Mesenchymal stem cell (in vitro differentiated cells and primary cell): Measurements from ENCODE around the gene SUN2.

Source experiments
- DNase-seq: peaks from one replicate; pipeline ENCODE4 v3.0.0-alpha.2; 2013
- H2AFZ ChIP-seq: one replicate; pipeline ENCODE4 v1.6.1; 2013; ENCODE audit warnings: low read depth, mild to moderate bottlenecking, control low read depth, inconsistent platforms, low read length, moderate library complexity
- H2AK5ac ChIP-seq: 2 replicates; pipeline ENCODE4 v1.6.1; 2013; ENCODE audit warnings: low read length, moderate library complexity, mild to moderate bottlenecking, inconsistent platforms; ENCODE audit not compliant: severe bottlenecking
- H2BK120ac ChIP-seq: one replicate; pipeline ENCODE4 v1.6.1; 2013; ENCODE audit warnings: low read depth, mild to moderate bottlenecking, inconsistent platforms, low read length, moderate library complexity
- H2BK12ac ChIP-seq, 2 experiments: one replicate each; pipeline ENCODE4 v1.6.1; 2013; ENCODE audit warnings: inconsistent platforms in 2 of 2, low read length in 2 of 2, mild to moderate bottlenecking in 2 of 2, moderate library complexity in 2 of 2, control low read depth in 1 of 2
- H2BK15ac ChIP-seq: one replicate; pipeline ENCODE4 v1.6.1; 2013; ENCODE audit warnings: mild to moderate bottlenecking, low read depth, inconsistent platforms; ENCODE audit not compliant: poor library complexity, severe bottlenecking
- H2BK5ac ChIP-seq: 2 replicates; pipeline ENCODE4 v1.6.1; 2013; ENCODE audit warnings: low read depth, mild to moderate bottlenecking, low read length, control low read depth, inconsistent platforms; ENCODE audit not compliant: poor library complexity, severe bottlenecking
- H3K14ac ChIP-seq, 2 experiments: one replicate each; pipeline ENCODE4 v1.6.1; 2013; ENCODE audit warnings: inconsistent platforms in 2 of 2, low read length in 2 of 2, control low read depth in 1 of 2, mild to moderate bottlenecking in 1 of 2, moderate library complexity in 1 of 2
- H3K18ac ChIP-seq, 2 experiments: one replicate each; pipeline ENCODE4 v1.6.1; 2013; ENCODE audit warnings: inconsistent platforms in 2 of 2, low read length in 2 of 2, control low read depth in 1 of 2, low read depth in 1 of 2, mild to moderate bottlenecking in 1 of 2
- H3K23ac ChIP-seq, 2 experiments: one replicate each; pipeline ENCODE4 v1.6.1; 2013; ENCODE audit warnings: inconsistent platforms in 2 of 2, low read length in 2 of 2, mild to moderate bottlenecking in 2 of 2, moderate library complexity in 2 of 2, control low read depth in 1 of 2
- H3K27ac ChIP-seq: 2 replicates; pipeline ENCODE4 v1.5.1; 2013; ENCODE audit warnings: mild to moderate bottlenecking, moderate library complexity, low read length, control low read depth, inconsistent platforms; ENCODE audit not compliant: poor library complexity, severe bottlenecking
- H3K27me3 ChIP-seq, 2 experiments: 2 replicates each; pipeline versions ENCODE4 v1.6.1 to v1.7.0; 2013; ENCODE audit warnings: low read length in 2 of 2, mild to moderate bottlenecking in 2 of 2, moderate library complexity in 2 of 2, control low read depth in 1 of 2, inconsistent platforms in 1 of 2; ENCODE audit not compliant: control insufficient read depth in 1 of 2, insufficient read depth in 1 of 2
- H3K36me3 ChIP-seq, 2 experiments: 2 replicates each; pipeline versions ENCODE4 v1.6.1 to v1.7.0; 2013; ENCODE audit warnings: low read length in 2 of 2, control low read depth in 1 of 2, inconsistent platforms in 1 of 2, low read depth in 1 of 2, mild to moderate bottlenecking in 1 of 2; ENCODE audit not compliant: insufficient read depth in 2 of 2, control insufficient read depth in 1 of 2
- H3K4ac ChIP-seq, 2 experiments: one replicate each; pipeline ENCODE4 v1.6.1; 2013; ENCODE audit warnings: inconsistent platforms in 2 of 2, low read length in 2 of 2, mild to moderate bottlenecking in 2 of 2, moderate library complexity in 2 of 2, control low read depth in 1 of 2, low read depth in 1 of 2
- H3K4me1 ChIP-seq: 2 replicates; pipeline ENCODE4 v1.6.1; 2013; ENCODE audit warnings: low read depth, low read length, control low read depth; ENCODE audit not compliant: control insufficient read depth, insufficient read depth
- H3K4me2 ChIP-seq: 2 replicates; pipeline ENCODE4 v1.6.1; 2013; ENCODE audit warnings: low read length, mild to moderate bottlenecking, inconsistent platforms; ENCODE audit not compliant: poor library complexity, severe bottlenecking
- H3K4me3 ChIP-seq, 2 experiments: 2 replicates each; pipeline versions ENCODE4 v1.5.1 to v1.7.0; 2013; ENCODE audit warnings: low read length in 2 of 2, mild to moderate bottlenecking in 2 of 2, control low read depth in 1 of 2, low read depth in 1 of 2; ENCODE audit not compliant: insufficient read depth in 1 of 2
- H3K79me1 ChIP-seq: replicated peaks from 2 replicates; pipeline ENCODE4 v1.6.1; 2013; ENCODE audit warnings: mild to moderate bottlenecking, control low read depth, low read length, inconsistent platforms; ENCODE audit not compliant: poor library complexity, severe bottlenecking
- H3K9ac ChIP-seq: 2 replicates; pipeline ENCODE4 v1.7.0; 2013; ENCODE audit warnings: mild to moderate bottlenecking, low read length, moderate library complexity
- H3K9me3 ChIP-seq: 2 replicates; pipeline ENCODE4 v1.7.0; 2013; ENCODE audit warnings: mild to moderate bottlenecking, low read length; ENCODE audit not compliant: control insufficient read depth
- H4K8ac ChIP-seq: one replicate; pipeline ENCODE4 v1.6.1; 2013; ENCODE audit warnings: inconsistent platforms, mild to moderate bottlenecking, low read length, moderate library complexity
- H4K91ac ChIP-seq: one replicate; pipeline ENCODE4 v1.6.1; 2013; ENCODE audit warnings: mild to moderate bottlenecking, low read length, inconsistent platforms
- WGBS: methylation state at CpG from one replicate; pipeline ENCODE4 v1.1.7; 2013; ENCODE audit warnings: mixed read lengths; 5-methylcytosine and 5-hydroxymethylcytosine counted together

Gene SUN2

DNA sequence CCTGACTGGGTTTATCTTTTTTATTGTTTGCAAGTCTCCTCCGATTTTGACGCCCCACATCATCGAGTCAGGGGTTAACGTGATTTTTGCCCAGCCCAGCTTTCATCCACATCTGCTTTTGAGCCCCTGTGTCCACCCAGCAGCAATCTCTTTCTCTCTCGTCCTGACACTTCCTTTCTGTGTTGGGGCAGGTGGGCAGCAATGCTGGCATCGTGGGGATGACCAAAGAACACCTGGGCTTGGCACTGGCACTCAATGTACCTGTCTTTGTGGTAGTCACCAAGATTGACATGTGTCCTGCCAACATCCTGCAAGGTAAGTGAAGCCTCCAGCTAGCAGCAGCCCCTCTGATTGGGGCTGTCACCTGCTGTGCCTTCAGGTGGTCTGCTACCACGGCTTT, 34.2 kb downstream of the SUN2 start:
- peaks cover 11% of the 10 kb centered on the region for H3K4me1 ChIP-seq
- H3K27ac ChIP-seq = no peak overlapping the region
- H2AK5ac ChIP-seq = no peak overlapping the region
- H3K79me1 ChIP-seq = peaks cover 27% of the 10 kb centered on the region
- no peak overlapping the region for H2BK120ac ChIP-seq
- H3K36me3 ChIP-seq = peaks cover 48 to 76% of the 10 kb centered on the region in 2 experiments
- no peak overlapping the region for H3K4ac ChIP-seq
- no peaks in the 10 kb centered on the region for H3K9me3 ChIP-seq
- no peak overlapping the region for H3K4me2 ChIP-seq
- 96% methylated on average over 6 of the region's 7 CpGs for WGBS
- no peak overlapping the region for H2AFZ ChIP-seq
- no peak overlapping the region for H3K4me3 ChIP-seq
- no peak overlapping the region for H4K91ac ChIP-seq
- no peak overlapping the region for H2BK5ac ChIP-seq
- H4K8ac ChIP-seq = no peak overlapping the region
- H3K27me3 ChIP-seq = no peaks in the 10 kb centered on the region
- no peak overlapping the region for H3K18ac ChIP-seq
- H2BK12ac ChIP-seq = peak overlapping the region in 1 of 2 experiments; percentile 11
- no peak for DNase-seq
- H3K23ac ChIP-seq = no peak overlapping the region
- no peak overlapping the region for H3K14ac ChIP-seq
- H2BK15ac ChIP-seq = no peak overlapping the region
- no peak overlapping the region for H3K9ac ChIP-seq

DNA sequence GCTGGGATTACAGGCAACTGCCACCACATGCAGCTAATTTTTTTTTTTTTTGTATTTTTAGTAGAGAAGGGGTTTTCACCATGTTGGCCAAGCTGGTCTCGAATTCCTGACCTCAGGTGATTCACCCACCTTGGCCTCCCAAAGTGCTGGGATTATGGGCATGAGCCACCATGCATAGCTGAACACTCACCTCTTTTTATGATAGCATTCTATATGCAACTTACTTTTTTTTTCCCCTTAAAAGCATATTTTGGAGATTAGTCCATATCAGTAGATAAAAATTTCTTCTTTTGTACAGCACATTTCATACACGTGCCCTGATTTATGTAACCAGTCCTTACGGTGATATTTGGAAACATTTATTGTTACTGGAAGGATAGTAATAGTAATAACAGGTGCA, 35.4 kb downstream of the SUN2 start:
- Histone ChIP-seq H2BK5ac (no peak overlapping the region), H3K4me3 (no peak overlapping the region), H4K91ac (no peak overlapping the region), H2BK15ac (no peak overlapping the region), H2AK5ac (no peak overlapping the region), H3K18ac (no peak overlapping the region), H3K4ac (no peak overlapping the region), H3K36me3 (peaks cover 46 to 75% of the 10 kb centered on the region in 2 experiments), H3K9ac (no peak overlapping the region), H4K8ac (no peak overlapping the region), H3K79me1 (peaks cover 32% of the 10 kb centered on the region), H3K4me1 (peaks cover 11% of the 10 kb centered on the region), H3K4me2 (no peak overlapping the region), H3K9me3 (no peaks in the 10 kb centered on the region), H2BK12ac (no peak overlapping the region), H3K14ac (no peak overlapping the region), H2BK120ac (no peak overlapping the region), H3K23ac (no peak overlapping the region), H2AFZ (no peak overlapping the region), H3K27ac (peak overlapping the region; percentile 15), H3K27me3 (no peaks in the 10 kb centered on the region)
- 100% methylated on average over 3 of the region's 3 CpGs for WGBS
- no peak for DNase-seq

DNA sequence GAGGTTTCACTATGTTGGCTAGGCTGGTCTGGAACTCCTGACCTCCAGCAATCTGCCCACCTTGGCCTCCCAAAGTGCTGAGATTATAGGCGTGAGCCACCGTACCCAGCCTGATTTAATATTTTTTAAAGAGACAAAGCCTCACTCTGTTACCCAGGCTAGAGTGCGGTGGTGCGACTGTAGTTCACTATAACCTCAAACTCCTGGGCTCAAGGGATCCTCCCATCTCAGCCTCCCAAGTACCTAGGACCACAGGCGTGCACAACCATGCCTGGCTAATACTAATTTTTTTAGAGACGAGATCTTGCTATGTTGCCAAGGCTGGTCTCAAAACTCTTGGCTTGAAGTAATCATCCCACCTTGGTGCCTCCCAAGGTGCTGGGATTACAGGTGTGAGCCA, 36.6 kb downstream of the SUN2 start:
- peak overlapping the region; percentile 44 for H2AK5ac ChIP-seq
- H2BK15ac ChIP-seq = no peak overlapping the region
- H2AFZ ChIP-seq = no peak overlapping the region
- no peaks in the 10 kb centered on the region for H3K27me3 ChIP-seq
- H4K8ac ChIP-seq = no peak overlapping the region
- 98% methylated on average over 6 of the region's 6 CpGs for WGBS
- no peak overlapping the region for H2BK120ac ChIP-seq
- peaks cover 44 to 67% of the 10 kb centered on the region in 2 experiments for H3K36me3 ChIP-seq
- H3K9ac ChIP-seq = no peak overlapping the region
- no peak for DNase-seq
- H3K23ac ChIP-seq = no peak overlapping the region
- H3K14ac ChIP-seq = no peak overlapping the region
- H3K4me3 ChIP-seq = no peak overlapping the region
- no peak overlapping the region for H3K4me2 ChIP-seq
- H3K4me1 ChIP-seq = peaks cover 15% of the 10 kb centered on the region
- no peak overlapping the region for H3K18ac ChIP-seq
- no peak overlapping the region for H4K91ac ChIP-seq
- no peaks in the 10 kb centered on the region for H3K9me3 ChIP-seq
- no peak overlapping the region for H3K4ac ChIP-seq
- H3K79me1 ChIP-seq = peaks cover 38% of the 10 kb centered on the region
- H3K27ac ChIP-seq = peak overlapping the region; percentile 64
- H2BK12ac ChIP-seq = no peak overlapping the region
- no peak overlapping the region for H2BK5ac ChIP-seq

DNA sequence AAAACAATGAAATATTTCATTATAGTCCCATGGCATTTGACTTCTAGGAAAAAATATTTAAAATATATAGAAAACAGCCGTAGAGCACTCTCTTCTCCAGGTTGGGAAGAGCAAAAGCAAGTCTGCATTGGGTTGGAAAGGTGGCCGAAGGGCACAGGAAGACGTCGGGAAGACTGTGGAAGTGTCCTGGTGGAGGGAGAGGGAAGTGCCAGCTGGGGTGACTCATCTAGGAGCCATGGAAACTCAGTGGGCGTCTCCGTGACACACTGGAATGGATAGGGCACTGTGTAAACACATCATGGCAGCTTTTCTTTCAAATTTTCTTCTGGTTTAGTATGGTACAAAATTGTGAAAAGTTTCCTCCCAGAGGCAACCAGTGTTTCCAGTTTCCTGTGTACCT, 37.4 kb downstream of the SUN2 start:
- H2BK12ac ChIP-seq = no peak overlapping the region
- H3K23ac ChIP-seq = no peak overlapping the region
- H3K27me3 ChIP-seq = no peaks in the 10 kb centered on the region
- H2BK15ac ChIP-seq = no peak overlapping the region
- peaks cover 41 to 59% of the 10 kb centered on the region in 2 experiments for H3K36me3 ChIP-seq
- no peak overlapping the region for H4K8ac ChIP-seq
- no peak overlapping the region for H3K18ac ChIP-seq
- H3K4me3 ChIP-seq = peak overlapping the region in 1 of 2 experiments; percentile 21
- peak; percentile 92 for DNase-seq
- no peak overlapping the region for H2AK5ac ChIP-seq
- H2AFZ ChIP-seq = no peak overlapping the region
- no peaks in the 10 kb centered on the region for H3K9me3 ChIP-seq
- no peak overlapping the region for H4K91ac ChIP-seq
- peaks cover 17% of the 10 kb centered on the region for H3K4me1 ChIP-seq
- no peak overlapping the region for H3K27ac ChIP-seq
- peaks cover 34% of the 10 kb centered on the region for H3K79me1 ChIP-seq
- no peak overlapping the region for H2BK120ac ChIP-seq
- peak overlapping the region; percentile 76 for H3K9ac ChIP-seq
- WGBS = 17% methylated on average over 6 of the region's 6 CpGs
- H3K14ac ChIP-seq = no peak overlapping the region
- no peak overlapping the region for H2BK5ac ChIP-seq
- no peak overlapping the region for H3K4ac ChIP-seq
- H3K4me2 ChIP-seq = no peak overlapping the region
